HG03135 (cell line): ENCODE measurements around the gene KLKB1.

Experiments used
- ATAC-seq: cut with Tn5 transposase; IDR thresholded peaks from one replicate; pipeline ENCODE4 v1.9.1; 2021; ENCODE audit warnings: mild to moderate bottlenecking, moderate library complexity; ENCODE audit not compliant: unreplicated experiment

KLKB1 gene

DNA sequence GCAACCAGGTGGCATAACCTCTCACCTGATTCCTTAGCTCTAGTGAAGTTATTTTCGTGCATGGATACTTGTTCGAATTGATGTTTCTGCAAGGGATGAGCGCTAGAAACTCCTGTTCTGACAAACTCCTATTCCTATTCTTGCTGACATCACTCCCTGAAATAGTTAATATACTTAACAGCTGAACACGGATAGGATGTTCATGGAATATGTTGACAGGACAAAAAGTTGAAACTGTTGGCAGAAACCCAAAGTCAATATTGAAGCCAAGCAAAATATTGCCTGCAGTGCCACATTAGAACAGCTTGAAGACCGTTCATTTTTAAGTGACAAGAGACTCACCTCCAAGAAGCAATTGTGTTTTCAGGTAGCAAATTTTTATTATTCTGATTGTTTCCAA, at the start of gene KLKB1:
Gene KLKB1, plus strand, starts transcription at position 287 of the 400 bp plus-strand sequence. CDS start 689 bp downstream, outside the sequence.
- no peak for ATAC-seq

DNA sequence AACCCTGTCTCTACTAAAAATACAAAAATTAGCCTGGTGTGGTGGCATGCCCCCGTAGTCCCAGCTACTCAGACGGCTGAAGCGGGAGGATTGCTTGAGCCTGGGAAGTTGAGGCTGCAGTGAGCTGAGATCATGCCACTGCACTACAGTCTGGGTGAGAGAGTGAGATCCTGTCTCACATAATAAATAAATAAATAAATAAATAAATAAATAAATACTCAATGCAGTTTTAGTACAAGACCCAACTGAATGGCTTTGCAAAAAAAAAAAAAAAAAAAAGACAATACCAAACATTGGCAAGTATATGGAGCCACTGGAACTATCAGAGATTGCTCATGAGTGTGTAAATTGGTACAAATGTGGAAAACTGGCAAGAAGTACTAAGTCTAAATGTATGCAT, 39.2 kb upstream of the KLKB1 start:
- ATAC-seq = no peak

GRCh38 chr4:186189656-186190055, 37.7 kb upstream of the KLKB1 start:
- ATAC-seq = no peak

DNA sequence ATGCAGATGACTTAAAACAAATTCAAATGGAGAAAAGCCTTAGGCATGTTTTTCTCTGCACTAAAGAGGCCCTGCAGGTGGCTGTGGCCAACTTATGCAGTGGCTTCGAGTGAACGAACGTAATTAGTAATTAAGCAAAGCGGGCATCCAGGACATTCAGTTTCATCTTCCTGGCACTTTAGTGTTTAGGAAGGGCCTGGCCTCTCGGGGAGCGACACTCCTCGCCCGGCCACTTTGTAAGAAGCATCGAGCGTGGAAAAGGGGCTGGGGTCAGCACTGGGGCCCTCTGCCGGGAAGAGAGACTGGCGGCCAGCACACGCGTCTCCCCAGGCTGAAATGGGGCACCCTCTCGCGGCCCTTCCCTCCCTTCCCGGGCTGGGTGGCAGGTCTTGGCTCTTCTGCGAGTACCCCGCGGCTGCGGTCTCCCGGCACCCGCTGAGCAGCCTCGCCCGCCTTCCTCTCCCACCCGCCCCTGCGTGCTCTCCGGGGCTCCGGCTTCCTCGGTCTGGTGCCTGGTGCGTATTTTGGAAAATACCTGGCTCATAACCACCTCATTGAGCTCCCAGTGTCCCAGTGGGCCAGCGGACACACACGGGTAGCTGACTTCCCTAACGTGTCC, 36.6 kb upstream of the KLKB1 start:
- ATAC-seq = peak; percentile 35

DNA sequence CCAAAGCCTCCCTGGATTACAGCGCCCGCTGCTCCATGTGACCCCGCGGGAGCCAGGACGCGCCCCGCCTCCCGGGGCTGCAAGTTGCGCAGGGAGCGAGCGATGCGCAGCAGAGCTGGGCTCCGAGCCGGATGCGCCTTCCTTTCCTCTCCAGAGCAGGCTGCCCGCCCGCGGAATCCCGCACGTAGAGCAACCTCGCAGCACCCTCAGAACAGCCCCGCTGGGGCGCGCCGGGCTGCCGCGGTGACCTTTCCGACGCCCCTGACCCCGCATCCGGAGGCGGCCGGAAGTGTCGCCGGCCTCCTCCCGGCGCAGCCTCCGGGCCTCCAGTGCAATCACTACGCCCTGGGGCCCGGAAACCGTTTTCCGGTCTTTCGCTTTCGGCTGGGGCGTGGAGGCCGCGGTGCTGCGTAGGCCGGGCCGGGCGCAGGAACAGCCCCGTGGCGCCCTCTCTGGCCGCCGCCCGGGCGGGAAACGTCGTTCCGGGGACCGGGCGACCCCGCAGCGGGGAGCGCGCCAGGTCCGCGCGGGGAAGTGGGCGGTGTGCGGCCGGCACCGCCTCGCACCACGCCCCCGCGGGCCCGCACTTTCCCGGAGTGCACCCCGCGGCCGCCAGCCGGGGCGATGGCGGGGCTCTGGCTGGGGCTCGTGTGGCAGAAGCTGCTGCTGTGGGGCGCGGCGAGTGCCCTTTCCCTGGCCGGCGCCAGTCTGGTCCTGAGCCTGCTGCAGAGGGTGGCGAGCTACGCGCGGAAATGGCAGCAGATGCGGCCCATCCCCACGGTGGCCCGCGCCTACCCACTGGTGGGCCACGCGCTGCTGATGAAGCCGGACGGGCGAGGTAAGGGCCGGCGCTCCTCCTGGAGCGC, 35.9 kb upstream of the KLKB1 start, which contains the start of gene CYP4V2:
Gene CYP4V2, plus strand, starts transcription at position 368 of the 866 bp plus-strand sequence. Its CDS starts 257 bp downstream, at position 625.
- peak; percentile 89 for ATAC-seq

DNA sequence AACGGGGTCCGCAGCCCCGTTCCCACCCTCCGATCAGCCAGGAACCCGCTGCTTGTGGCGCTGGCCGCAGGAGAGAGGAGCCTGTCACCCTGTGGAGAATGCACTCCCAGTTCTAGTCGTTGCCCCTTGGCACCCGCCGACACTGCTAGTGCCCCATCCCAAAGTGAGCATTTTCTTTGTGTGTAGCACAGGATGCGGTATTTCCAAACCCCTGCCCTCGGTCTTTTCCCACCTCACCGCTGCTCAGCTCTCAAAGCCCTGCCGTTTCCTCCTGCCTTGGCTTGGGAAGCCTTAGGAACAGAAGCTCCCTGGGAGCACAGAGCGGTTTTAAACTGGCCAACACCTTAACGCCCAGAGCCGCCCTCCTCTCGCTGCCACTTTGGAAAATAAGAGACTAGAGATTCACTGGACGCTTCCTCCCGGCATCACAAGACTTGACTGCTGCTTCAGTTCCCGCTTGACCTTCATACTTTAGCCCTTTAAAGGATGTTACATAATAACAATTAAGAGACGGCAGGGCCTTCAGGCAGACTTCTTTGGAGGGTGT, 35.2 kb upstream of the KLKB1 start:
- peak; percentile 14 for ATAC-seq

GRCh38 chr4:186193851-186194250, 33.5 kb upstream of the KLKB1 start:
- ATAC-seq = no peak

DNA sequence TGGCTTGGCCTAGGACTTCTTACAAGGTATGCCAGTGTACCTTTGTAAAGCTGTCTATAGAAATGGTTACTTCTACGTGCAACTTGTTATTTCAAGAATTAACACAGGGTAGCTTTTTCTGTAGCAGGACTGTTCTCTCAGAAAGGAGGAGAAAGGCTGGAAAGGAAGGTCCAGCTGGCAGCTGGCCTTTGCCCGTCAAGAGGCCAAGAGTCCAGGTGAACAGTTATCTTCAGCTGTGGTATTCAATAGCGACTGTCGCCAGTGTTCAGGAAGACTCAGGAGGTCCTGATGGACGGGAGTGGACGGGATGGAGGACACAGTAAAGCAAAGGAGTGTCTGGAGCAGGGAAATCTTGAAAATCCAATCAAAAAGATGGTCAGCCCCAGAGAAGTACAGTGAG, 31.2 kb upstream of the KLKB1 start:
- ATAC-seq = no peak

GRCh38 chr4:186200516-186200915, 26.8 kb upstream of the KLKB1 start:
- no peak for ATAC-seq

GRCh38 chr4:186201010-186201409, 26.3 kb upstream of the KLKB1 start:
- ATAC-seq = no peak

GRCh38 chr4:186201535-186202230, 25.6 kb upstream of the KLKB1 start:
- ATAC-seq = peak; percentile 96

GRCh38 chr4:186202490-186203140, 24.7 kb upstream of the KLKB1 start:
- no peak for ATAC-seq

- no peak for ATAC-seq
Observed at GRCh38 chr4:186203406-186203805, 23.9 kb upstream of the KLKB1 start.

DNA sequence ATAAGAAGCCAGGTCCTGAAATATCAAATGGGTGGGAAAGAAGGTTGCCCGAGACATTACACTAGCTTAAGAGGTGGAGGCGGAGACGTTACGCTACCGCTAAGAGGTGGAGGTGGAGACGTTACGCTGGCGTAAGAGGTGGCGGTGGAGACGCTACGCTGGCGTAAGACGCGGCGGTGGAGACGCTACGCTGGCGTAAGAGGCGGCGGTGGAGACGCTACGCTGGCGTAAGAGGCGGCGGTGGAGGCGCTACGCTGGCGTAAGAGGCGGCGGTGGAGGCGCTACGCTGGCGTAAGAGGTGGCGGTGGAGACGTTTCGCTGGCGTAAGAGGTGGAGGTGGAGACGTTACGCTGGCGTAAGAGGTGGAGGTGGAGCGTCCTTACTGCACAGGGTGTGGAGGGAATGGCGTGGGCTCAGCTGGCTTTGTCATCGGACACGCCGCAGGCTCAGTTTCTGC, 23.2 kb upstream of the KLKB1 start:
- ATAC-seq = peak; percentile 54

GRCh38 chr4:186204686-186205085, 22.6 kb upstream of the KLKB1 start:
- ATAC-seq = no peak

- no peak for ATAC-seq
Observed at GRCh38 chr4:186205156-186205555, 22.2 kb upstream of the KLKB1 start.

- no peak for ATAC-seq
Observed at GRCh38 chr4:186216465-186217024, 10.8 kb upstream of the KLKB1 start.

- ATAC-seq = no peak
Observed at GRCh38 chr4:186217733-186218293, 9.5 kb upstream of the KLKB1 start.

GRCh38 chr4:186221624-186222023, 5.7 kb upstream of the KLKB1 start:
- no peak for ATAC-seq

GRCh38 chr4:186225848-186226247, 1.5 kb upstream of the KLKB1 start:
- no peak for ATAC-seq
